PC-9 (cell line): ENCODE measurements around the gene RCE1.

Experiments
- EZH2 ChIP-seq: fragments of 200-600 bp; sonication (generic); IDR thresholded peaks from 2 replicates; pipeline ENCODE4 v1.8.0; 2017; ENCODE audit warnings: antibody characterized with exemption, low read depth
- TF ChIP-seq, protein P1 (sequence below): fragments of 200-600 bp; sonication (generic); conservative IDR thresholded peaks from 2 replicates; pipeline ENCODE4 v1.6.1; 2017; ENCODE audit warnings: mixed run types, antibody characterized with exemption, mild to moderate bottlenecking, moderate library complexity

GRCh38 chr11:66879999-66880398 lies 36.8 kb downstream of the RCE1 start:
- TF ChIP-seq, protein P1, sequence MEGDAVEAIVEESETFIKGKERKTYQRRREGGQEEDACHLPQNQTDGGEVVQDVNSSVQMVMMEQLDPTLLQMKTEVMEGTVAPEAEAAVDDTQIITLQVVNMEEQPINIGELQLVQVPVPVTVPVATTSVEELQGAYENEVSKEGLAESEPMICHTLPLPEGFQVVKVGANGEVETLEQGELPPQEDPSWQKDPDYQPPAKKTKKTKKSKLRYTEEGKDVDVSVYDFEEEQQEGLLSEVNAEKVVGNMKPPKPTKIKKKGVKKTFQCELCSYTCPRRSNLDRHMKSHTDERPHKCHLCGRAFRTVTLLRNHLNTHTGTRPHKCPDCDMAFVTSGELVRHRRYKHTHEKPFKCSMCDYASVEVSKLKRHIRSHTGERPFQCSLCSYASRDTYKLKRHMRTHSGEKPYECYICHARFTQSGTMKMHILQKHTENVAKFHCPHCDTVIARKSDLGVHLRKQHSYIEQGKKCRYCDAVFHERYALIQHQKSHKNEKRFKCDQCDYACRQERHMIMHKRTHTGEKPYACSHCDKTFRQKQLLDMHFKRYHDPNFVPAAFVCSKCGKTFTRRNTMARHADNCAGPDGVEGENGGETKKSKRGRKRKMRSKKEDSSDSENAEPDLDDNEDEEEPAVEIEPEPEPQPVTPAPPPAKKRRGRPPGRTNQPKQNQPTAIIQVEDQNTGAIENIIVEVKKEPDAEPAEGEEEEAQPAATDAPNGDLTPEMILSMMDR = no peak
- no peak for TF ChIP-seq EZH2
